Adipocyte (in vitro differentiated cells): Measurements from ENCODE around the gene ZNF574.
"Not testable (repeated sequence)": the region's sequence is repeated elsewhere in the genome, so short reads cannot be mapped to it uniquely, and the experiment has no call there.

Experiments used
- DNase-seq: peaks from one replicate; pipeline ENCODE4 v3.0.0-alpha.2; 2015; ENCODE audit warnings: low read depth
- H3K27me3 ChIP-seq: replicated peaks from 2 replicates; pipeline ENCODE4 v1.7.0; 2013; ENCODE audit warnings: mild to moderate bottlenecking, low read length, moderate library complexity; ENCODE audit not compliant: control insufficient read depth, insufficient read depth
- H3K36me3 ChIP-seq: 2 replicates; pipeline ENCODE4 v1.7.0; 2013; ENCODE audit warnings: low read length, mild to moderate bottlenecking, moderate library complexity; ENCODE audit not compliant: control insufficient read depth, insufficient read depth, severe bottlenecking
- H3K4me1 ChIP-seq: 2 replicates; pipeline ENCODE4 v1.7.0; 2013; ENCODE audit warnings: mild to moderate bottlenecking, low read length, moderate library complexity; ENCODE audit not compliant: control insufficient read depth, insufficient read depth
- H3K4me3 ChIP-seq: 2 replicates; pipeline ENCODE4 v1.7.0; 2013; ENCODE audit warnings: mild to moderate bottlenecking, low read length, moderate library complexity
- H3K9ac ChIP-seq: 2 replicates; pipeline ENCODE4 v1.7.0; 2013; ENCODE audit warnings: mild to moderate bottlenecking, low read length, moderate library complexity
- H3K9me3 ChIP-seq: 2 replicates; pipeline ENCODE4 v1.7.0; 2013; ENCODE audit warnings: mild to moderate bottlenecking, low read length, moderate library complexity; ENCODE audit not compliant: control insufficient read depth

Gene ZNF574

DNA sequence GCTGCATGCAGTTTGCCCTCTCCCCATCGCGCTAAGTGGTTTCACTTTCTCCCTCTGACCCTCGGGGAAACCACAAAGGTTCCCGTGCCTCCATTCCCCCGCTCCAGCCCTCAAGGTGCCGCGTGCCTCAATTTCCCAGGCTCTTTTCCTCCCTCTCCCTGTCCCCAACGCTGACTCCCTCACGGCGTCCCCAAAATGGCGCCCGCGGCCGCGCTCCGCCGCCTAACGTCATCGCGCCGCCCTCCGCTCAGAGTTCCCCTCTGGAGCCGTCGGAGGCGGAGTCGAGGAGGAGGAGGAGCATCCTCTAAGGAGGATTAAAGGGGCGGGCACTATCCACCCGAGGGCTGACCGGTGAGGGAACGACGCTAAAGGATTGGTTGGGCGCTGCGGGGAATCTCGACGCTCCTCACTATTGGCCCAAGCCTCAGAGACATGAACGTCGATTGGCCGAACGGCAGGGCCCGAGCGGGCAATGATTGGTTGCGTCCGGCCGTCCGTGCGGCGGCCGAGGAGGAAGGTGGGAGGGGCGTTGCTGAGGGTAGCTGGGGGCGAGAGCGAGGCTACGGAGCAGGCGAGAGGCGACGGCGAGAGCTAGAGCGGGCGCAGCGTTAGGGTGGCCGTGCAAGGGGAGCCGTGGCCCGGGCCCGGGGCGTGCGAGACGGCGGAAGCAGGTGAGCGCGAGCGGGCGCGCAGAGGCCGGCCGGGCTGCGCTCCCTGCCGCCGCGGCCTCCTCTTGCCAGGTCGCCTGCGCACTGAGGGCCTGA, at the start of gene ZNF574:
Gene ZNF574 (plus strand): TSS at position 551 of the 764 bp plus-strand sequence. CDS start 2,441 bp downstream, outside the sequence.
- DNase-seq: peak; percentile 100
- H3K9me3 ChIP-seq: no peaks in the 10 kb centered on the region
- H3K9ac ChIP-seq: peak within 1 kb of the TSS; percentile 90
- H3K4me1 ChIP-seq: peaks cover 18% of the 10 kb centered on the region
- peaks cover 22% of the 10 kb centered on the region for H3K36me3 ChIP-seq
- peaks cover 2% of the 10 kb centered on the region for H3K27me3 ChIP-seq
- peak within 1 kb of the TSS; percentile 89 for H3K4me3 ChIP-seq

GRCh38 chr19:42028304-42029216, 47.4 kb upstream of the ZNF574 start:
- Histone ChIP-seq H3K4me3 (no peak overlapping the region), H3K9ac (no peak overlapping the region), H3K27me3 (peaks cover 40% of the 10 kb centered on the region), H3K36me3 (no peaks in the 10 kb centered on the region), H3K4me1 (peaks cover 40% of the 10 kb centered on the region), H3K9me3 (no peaks in the 10 kb centered on the region)
- no peak for DNase-seq

DNA sequence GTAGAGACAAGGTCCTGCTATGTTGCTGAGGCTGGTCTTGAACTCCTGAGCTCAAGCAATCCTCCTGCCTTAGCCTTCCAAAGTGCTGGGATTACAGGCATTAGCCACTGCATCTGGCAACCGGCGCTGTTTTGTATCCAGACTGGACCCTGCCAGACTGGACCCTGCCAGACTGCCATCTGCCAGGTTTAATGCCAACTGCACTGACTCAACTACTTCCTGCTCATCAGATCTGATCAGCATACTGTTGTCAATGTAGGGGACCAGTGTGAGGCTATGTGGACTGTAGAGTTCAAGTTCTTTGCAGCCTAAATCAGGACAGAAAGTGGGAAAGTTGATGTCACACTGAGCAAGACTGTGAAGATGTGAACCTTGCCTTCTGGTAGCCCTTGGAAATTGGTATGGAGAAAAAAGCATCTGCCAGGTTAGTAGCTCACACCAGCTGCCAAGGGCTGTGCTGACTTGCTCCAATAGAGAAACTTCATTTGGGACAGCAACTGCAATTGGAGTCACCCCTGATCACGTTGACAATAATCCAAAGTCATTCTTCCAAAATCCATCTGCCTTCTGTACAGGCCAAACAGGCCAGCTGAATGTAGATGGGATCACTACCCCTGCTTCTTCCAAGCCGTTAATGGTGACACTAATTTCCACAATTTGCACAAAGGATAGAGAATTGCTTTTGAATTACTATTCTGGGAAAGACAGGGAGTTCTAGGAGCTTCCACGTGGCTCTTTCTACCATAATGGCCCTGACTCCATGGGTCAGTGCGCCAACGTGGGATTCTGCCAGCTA, 45.1 kb upstream of the ZNF574 start:
- Histone ChIP-seq H3K27me3 (peaks cover 34% of the 10 kb centered on the region), H3K4me3 (no peak overlapping the region), H3K4me1 (peaks cover 30% of the 10 kb centered on the region), H3K9ac (no peak overlapping the region), H3K36me3 (no peaks in the 10 kb centered on the region), H3K9me3 (no peaks in the 10 kb centered on the region)
- no peak for DNase-seq

GRCh38 chr19:42032431-42032830, 43.5 kb upstream of the ZNF574 start:
- H3K36me3 ChIP-seq: no peaks in the 10 kb centered on the region
- H3K27me3 ChIP-seq: peaks cover 25% of the 10 kb centered on the region
- DNase-seq: no peak
- peaks cover 30% of the 10 kb centered on the region for H3K4me1 ChIP-seq
- no peaks in the 10 kb centered on the region for H3K9me3 ChIP-seq
- H3K4me3 ChIP-seq: no peak overlapping the region
- no peak overlapping the region for H3K9ac ChIP-seq

GRCh38 chr19:42033413-42033812, 42.6 kb upstream of the ZNF574 start:
- Histone ChIP-seq H3K4me3 (no peak overlapping the region), H3K36me3 (no peaks in the 10 kb centered on the region), H3K9ac (no peak overlapping the region), H3K9me3 (no peaks in the 10 kb centered on the region), H3K4me1 (peaks cover 30% of the 10 kb centered on the region), H3K27me3 (peaks cover 18% of the 10 kb centered on the region)
- no peak for DNase-seq

- H3K4me1 ChIP-seq: peaks cover 30% of the 10 kb centered on the region
- not testable (repeated sequence) for H3K9me3 ChIP-seq, H3K36me3 ChIP-seq, H3K9ac ChIP-seq
- H3K4me3 ChIP-seq: peak overlapping the region; percentile 29
- H3K27me3 ChIP-seq: peaks cover 11% of the 10 kb centered on the region
- peak; percentile 92 for DNase-seq
Measured at GRCh38 chr19:42034640-42035391, 41.1 kb upstream of the ZNF574 start.

DNA sequence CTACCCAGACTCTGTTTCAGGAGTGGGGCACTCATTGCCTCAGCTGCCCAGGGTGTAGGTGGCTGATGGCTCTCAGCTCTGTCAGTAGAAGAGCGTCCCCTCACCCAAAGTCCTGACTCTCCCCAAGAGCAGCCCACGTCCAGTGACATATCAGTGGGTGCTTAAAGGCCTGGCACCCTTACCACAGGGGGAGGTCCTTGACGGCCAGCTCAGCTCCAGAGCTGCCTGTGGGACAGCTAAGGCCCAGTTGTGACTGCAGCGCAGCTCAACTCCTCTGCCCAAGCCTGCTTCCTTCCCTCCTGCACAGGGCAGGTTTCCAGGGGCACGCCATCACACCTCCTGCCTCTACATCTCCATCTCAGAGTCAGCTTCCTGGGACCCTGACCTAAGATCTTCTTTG, 38.3 kb upstream of the ZNF574 start:
- Histone ChIP-seq H3K27me3 (peaks cover 16% of the 10 kb centered on the region), H3K4me3 (no peak overlapping the region), H3K36me3 (no peaks in the 10 kb centered on the region), H3K9ac (no peak overlapping the region), H3K4me1 (peaks cover 10% of the 10 kb centered on the region), H3K9me3 (no peaks in the 10 kb centered on the region)
- DNase-seq: no peak

DNA sequence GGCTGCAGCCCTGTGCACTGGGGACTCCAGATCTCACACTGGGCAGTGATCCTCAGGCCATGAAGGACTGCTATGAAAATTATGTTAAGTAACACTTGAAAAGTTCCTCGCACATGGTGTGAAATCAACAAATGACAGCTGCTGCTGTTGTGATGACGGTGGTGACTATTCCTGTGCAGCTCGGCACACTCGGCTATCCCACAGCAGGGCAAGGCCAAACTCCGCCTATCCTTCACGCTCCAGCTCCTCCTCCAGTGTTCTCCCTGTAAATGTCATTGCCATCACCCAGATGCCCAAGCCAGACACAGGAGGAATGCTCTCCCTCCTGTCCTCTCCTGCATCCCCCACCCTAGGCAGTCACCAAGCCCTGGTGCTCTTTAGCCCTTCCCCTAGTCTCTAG, 37.3 kb upstream of the ZNF574 start:
- Histone ChIP-seq H3K4me3 (no peak overlapping the region), H3K4me1 (peaks cover 2% of the 10 kb centered on the region), H3K36me3 (no peaks in the 10 kb centered on the region), H3K9me3 (no peaks in the 10 kb centered on the region), H3K9ac (no peak overlapping the region), H3K27me3 (peaks cover 18% of the 10 kb centered on the region)
- DNase-seq: no peak

DNA sequence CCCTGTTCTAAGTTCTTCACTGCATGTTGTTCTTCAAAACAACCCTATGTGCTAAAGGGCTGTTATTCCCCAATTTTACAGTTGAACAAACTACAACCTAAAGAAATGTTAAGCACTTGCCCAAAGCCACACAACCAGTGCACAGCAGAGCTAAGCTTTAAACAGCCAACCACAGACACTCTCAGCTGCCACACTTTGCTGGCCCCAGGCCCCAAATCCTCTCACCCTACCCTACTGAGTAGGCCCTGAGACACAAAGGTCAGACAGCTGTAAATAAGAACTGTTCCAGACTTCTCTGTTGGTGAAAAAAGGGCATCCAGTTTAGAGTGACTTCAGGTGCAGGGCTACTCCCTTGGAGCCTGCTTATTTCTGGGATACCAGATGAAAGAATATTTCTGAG, 35.9 kb upstream of the ZNF574 start:
- Histone ChIP-seq H3K4me3 (no peak overlapping the region), H3K4me1 (no peaks in the 10 kb centered on the region), H3K9me3 (no peaks in the 10 kb centered on the region), H3K9ac (no peak overlapping the region), H3K36me3 (no peaks in the 10 kb centered on the region), H3K27me3 (peaks cover 31% of the 10 kb centered on the region)
- DNase-seq: no peak

DNA sequence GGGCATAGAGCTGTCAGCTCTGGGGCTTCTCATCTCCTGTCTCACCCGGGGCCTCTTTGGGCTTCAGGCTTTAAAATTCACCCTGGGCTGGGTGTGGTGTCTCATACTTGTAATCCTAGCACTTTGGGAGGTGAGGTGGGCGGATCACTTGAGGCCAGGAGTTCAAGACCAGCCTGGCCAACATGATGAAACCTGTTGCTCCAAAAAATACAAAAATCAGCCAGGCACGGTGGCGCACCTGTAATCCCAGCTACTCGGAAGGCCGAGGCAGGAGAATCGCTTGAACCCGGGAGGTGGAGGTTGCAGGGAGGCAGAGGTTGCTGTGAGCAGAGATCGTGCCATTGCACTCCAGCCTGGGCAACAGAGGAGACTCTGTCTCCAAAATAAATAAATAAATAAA, 35.5 kb upstream of the ZNF574 start:
- H3K27me3 ChIP-seq: peaks cover 36% of the 10 kb centered on the region
- DNase-seq, H3K36me3 ChIP-seq, H3K9me3 ChIP-seq, H3K9ac ChIP-seq, H3K4me3 ChIP-seq, H3K4me1 ChIP-seq: not testable (repeated sequence)
